H1 (cell line): ENCODE results near the gene DAW1. TPM values are rescaled to one million over a fixed set of nuclear protein-coding genes. Genes with fewer than 3 reads are reported as not detected.
"Not testable (repeated sequence)": the region's sequence is repeated elsewhere in the genome, so short reads cannot be mapped to it uniquely, and the experiment has no call there.

Experiments used
- CTCF ChIA-PET: fragments of 300-600 bp; sonication (Branson Sonifier 250); formaldehyde crosslinking; loops from one replicate; lab custom pipeline; 2021; ENCODE audit not compliant: partially characterized antibody; lab: Charles Lee
- POLR2A ChIA-PET: fragments of 300-600 bp; sonication (Branson Sonifier 250); formaldehyde crosslinking; loops from one replicate; lab custom pipeline; 2021; ENCODE audit warnings: inconsistent platforms; ENCODE audit not compliant: partially characterized antibody; lab: Charles Lee
- DNase-seq, 2 experiments: peaks; one replicate each; pipeline versions ENCODE4 v3.0.0 to v3.0.0-alpha.2; 2010 to 2022; ENCODE audit warnings: low spot score in 2 of 2, low read depth in 1 of 2, mixed read lengths in 1 of 2
- FAIRE-seq: peaks from 2 replicates; lab custom pipeline; 2011; peaks lifted over from hg19 to GRCh38; lab: Jason Lieb, UNC
- H2AFZ ChIP-seq: 2 replicates; pipeline ENCODE4 v1.8.1; 2012; ENCODE audit warnings: low read length, inconsistent platforms
- H2AK5ac ChIP-seq: 2 replicates; pipeline ENCODE4 v1.6.1; 2013; ENCODE audit warnings: low read depth, low read length
- H2BK120ac ChIP-seq: replicated peaks from 2 replicates; pipeline ENCODE3; 2013; ENCODE audit warnings: low read depth, low read length, inconsistent platforms
- H2BK12ac ChIP-seq: 2 replicates; pipeline ENCODE4 v1.6.1; 2013; ENCODE audit warnings: low read depth, low read length
- H2BK15ac ChIP-seq: 2 replicates; pipeline ENCODE4 v1.6.1; 2013; ENCODE audit warnings: low read length
- H2BK20ac ChIP-seq: 2 replicates; pipeline ENCODE4 v1.6.1; 2013; ENCODE audit warnings: low read length
- H2BK5ac ChIP-seq: 2 replicates; pipeline ENCODE4 v1.6.1; 2013; ENCODE audit warnings: low read depth, low read length
- H3K14ac ChIP-seq: 2 replicates; pipeline ENCODE4 v1.6.1; 2013; ENCODE audit warnings: inconsistent platforms; ENCODE audit not compliant: insufficient read length
- H3K18ac ChIP-seq: 2 replicates; pipeline ENCODE4 v1.6.1; 2013; ENCODE audit warnings: low read length; ENCODE audit errors: extremely low read depth
- H3K23ac ChIP-seq: 2 replicates; pipeline ENCODE4 v1.6.1; 2013; ENCODE audit warnings: inconsistent platforms; ENCODE audit not compliant: insufficient read length
- H3K23me2 ChIP-seq: 2 replicates; pipeline ENCODE4 v1.6.1; 2013; ENCODE audit warnings: low read depth, low read length
- H3K27ac ChIP-seq: 2 replicates; pipeline ENCODE4 v1.6.1; 2011; ENCODE audit warnings: low read depth, low read length, inconsistent platforms
- H3K27me3 ChIP-seq, 4 experiments: replicated peaks in 1 of 4; 1 replicate in 1 of 4; 2 replicates in 3 of 4; pipeline versions ENCODE4 v1.6.1 to v1.8.1; 2011 to 2013; ENCODE audit warnings: low read length in 3 of 4, mild to moderate bottlenecking in 3 of 4, inconsistent platforms in 2 of 4, mixed read lengths in 2 of 4, moderate library complexity in 1 of 4; ENCODE audit not compliant: control insufficient read depth in 3 of 4, insufficient read depth in 3 of 4; ENCODE audit errors: extremely low read depth in 1 of 4
- H3K36me3 ChIP-seq, 4 experiments: 2 replicates each; pipeline versions ENCODE4 v1.6.1 to v1.8.1; 2011 to 2013; ENCODE audit warnings: mild to moderate bottlenecking in 4 of 4, low read length in 3 of 4, moderate library complexity in 2 of 4, control low read depth in 1 of 4, inconsistent platforms in 1 of 4; ENCODE audit not compliant: insufficient read depth in 4 of 4, control insufficient read depth in 2 of 4
- H3K4ac ChIP-seq: replicated peaks from 2 replicates; pipeline ENCODE3; 2013; ENCODE audit warnings: low read length, low read depth, mixed read lengths, inconsistent platforms; ENCODE audit not compliant: insufficient read length
- H3K4me1 ChIP-seq, 4 experiments: replicated peaks in 1 of 4; 1 replicate in 1 of 4; 2 replicates in 3 of 4; pipeline versions ENCODE4 v1.6.1 to v1.8.1; 2011 to 2013; ENCODE audit warnings: low read length in 3 of 4, inconsistent platforms in 2 of 4, mixed read lengths in 1 of 4; ENCODE audit not compliant: insufficient read depth in 4 of 4, control insufficient read depth in 3 of 4
- H3K4me2 ChIP-seq, 2 experiments: 2 replicates each; pipeline versions ENCODE4 v1.6.1 to v1.8.1; 2011 to 2013; ENCODE audit warnings: low read depth in 2 of 2, low read length in 2 of 2, control low read depth in 1 of 2, inconsistent platforms in 1 of 2, mild to moderate bottlenecking in 1 of 2; ENCODE audit not compliant: insufficient read depth in 1 of 2
- H3K4me3 ChIP-seq, 4 experiments: fragments of 200-600, 300-600 bp in 1 of 4; sonication (generic), shearing (Covaris generic), sonication (Bioruptor Twin) in 1 of 4; 2 replicates each; pipeline versions ENCODE4 v1.5.1 to v1.8.1; 2011 to 2016; ENCODE audit warnings: low read length in 4 of 4, low read depth in 3 of 4, control low read depth in 2 of 4, inconsistent platforms in 2 of 4, mild to moderate bottlenecking in 2 of 4, mixed read lengths in 1 of 4, moderate library complexity in 1 of 4; ENCODE audit not compliant: insufficient read depth in 2 of 4; ENCODE audit errors: extremely low read depth in 1 of 4
- H3K56ac ChIP-seq: replicated peaks from 2 replicates; pipeline ENCODE3; 2013; ENCODE audit warnings: low read depth, mild to moderate bottlenecking, mixed read lengths, low read length, inconsistent platforms; ENCODE audit not compliant: insufficient read length
- H3K79me1 ChIP-seq: 2 replicates; pipeline ENCODE4 v1.6.1; 2013; ENCODE audit warnings: low read depth, low read length, control low read depth
- H3K79me2 ChIP-seq, 2 experiments: 2 replicates each; pipeline versions ENCODE4 v1.6.1 to v1.8.1; 2012 to 2013; ENCODE audit warnings: low read length in 2 of 2, mild to moderate bottlenecking in 2 of 2, inconsistent platforms in 1 of 2; ENCODE audit not compliant: insufficient read depth in 2 of 2, control insufficient read depth in 1 of 2
- H3K9ac ChIP-seq, 4 experiments: replicated peaks in 1 of 4; 1 replicate in 1 of 4; 2 replicates in 3 of 4; pipeline versions ENCODE4 v1.6.1 to v1.8.1; 2011 to 2013; ENCODE audit warnings: low read depth in 3 of 4, low read length in 3 of 4, control low read depth in 2 of 4, mild to moderate bottlenecking in 2 of 4, moderate library complexity in 2 of 4, inconsistent platforms in 1 of 4; ENCODE audit errors: extremely low read depth in 1 of 4
- H3K9me3 ChIP-seq, 2 experiments: 2 replicates each; pipeline versions ENCODE4 v1.6.1 to v1.8.1; 2012 to 2013; ENCODE audit warnings: mild to moderate bottlenecking in 2 of 2, moderate library complexity in 2 of 2, control low read depth in 1 of 2, inconsistent platforms in 1 of 2, low read depth in 1 of 2, low read length in 1 of 2, mixed read lengths in 1 of 2; ENCODE audit not compliant: insufficient read depth in 2 of 2
- H4K20me1 ChIP-seq, 2 experiments: replicated peaks in 1 of 2; 2 replicates each; pipeline versions ENCODE3 to v1.8.1; 2011 to 2013; ENCODE audit warnings: inconsistent platforms in 2 of 2, low read length in 2 of 2, mild to moderate bottlenecking in 1 of 2; ENCODE audit not compliant: insufficient read depth in 2 of 2, control insufficient read depth in 1 of 2
- H4K5ac ChIP-seq: 2 replicates; pipeline ENCODE4 v1.6.1; 2013; ENCODE audit warnings: low read length, low read depth, mixed read lengths, inconsistent platforms; ENCODE audit not compliant: insufficient read length
- H4K8ac ChIP-seq: 2 replicates; pipeline ENCODE4 v1.8.0; 2013; ENCODE audit warnings: mild to moderate bottlenecking, moderate library complexity, low read length, inconsistent platforms; ENCODE audit not compliant: insufficient read depth; ENCODE audit errors: extremely low read depth
- H4K91ac ChIP-seq: replicated peaks from 2 replicates; pipeline ENCODE3; 2013; ENCODE audit warnings: low read length, mixed read lengths, inconsistent platforms; ENCODE audit not compliant: insufficient read length
- CBX5 ChIP-seq: fragments of 300-800, 300-1000 bp; sonication (generic); IDR thresholded peaks from 2 replicates; pipeline ENCODE4 v1.7.1; 2016; ENCODE audit warnings: antibody characterized with exemption, low read length, low read depth
- MAFK ChIP-seq: IDR thresholded peaks from 2 replicates; pipeline ENCODE4 v1.6.1; 2012; ENCODE audit warnings: low read depth, mild to moderate bottlenecking, improper control_type of control experiment, low read length
- RFX5 ChIP-seq: IDR thresholded peaks from 2 replicates; pipeline ENCODE4 v1.6.1; 2011; ENCODE audit warnings: low read depth, low read length, improper control_type of control experiment, borderline replicate concordance
- SP2 ChIP-seq: IDR thresholded peaks from 2 replicates; pipeline ENCODE4 v1.6.1; 2012; ENCODE audit warnings: mild to moderate bottlenecking, low read length, inconsistent platforms
- SRF ChIP-seq: IDR thresholded peaks from 2 replicates; pipeline ENCODE4 v1.6.1; 2011; ENCODE audit warnings: mild to moderate bottlenecking, low read depth, low read length, moderate library complexity
- WGBS, 2 experiments: shearing (Covaris generic) in 1 of 2; methylation state at CpG; one replicate each; pipeline versions ENCODE4 v1.1.6 to v1.1.7; 2013 to 2015; ENCODE audit warnings: low lambda C conversion rate in 2 of 2, mixed read lengths in 2 of 2, inconsistent platforms in 1 of 2, low coverage in 1 of 2, missing lambda C conversion rate in 1 of 2; ENCODE audit not compliant: insufficient replicate concordance in 2 of 2, insufficient coverage in 1 of 2, insufficient read length in 1 of 2; ENCODE audit errors: extremely low coverage in 1 of 2, missing lambda C conversion rate in 1 of 2; 5-methylcytosine and 5-hydroxymethylcytosine counted together
- polyA plus RNA-seq, 7 experiments: library from polyadenylated mRNA; depleted of rRNA in 3 of 7; stranded (reverse) in 5 of 7; unstranded in 2 of 7; fragments of >200 nt in 5 of 7; fragments of 200-250 nt in 2 of 7; gene quantifications; 1 replicate in 5 of 7; 2 replicates in 1 of 7; 4 replicates in 1 of 7; pipeline versions ENCODE4 v1.2.1 to v1.2.3, GENCODE V29; 2011 to 2013; ENCODE audit warnings: missing spikeins in 2 of 7, mixed read lengths in 2 of 7
- total RNA-seq: library from RNA; stranded (reverse); fragmentation: NEBNext Ultra II Directional; extraction: Animal tissue kit (Norgen Biotek cat#: 25700); gene quantifications from 2 replicates; pipeline ENCODE4 v1.2.1, GENCODE V29; 2021
- TF ChIP-seq, protein P1 (sequence below): IDR thresholded peaks from 2 replicates; pipeline ENCODE4 v1.6.1; 2012; ENCODE audit warnings: inconsistent platforms

DAW1 gene
- total and polyA plus RNA-seq, 2 of the 8 experiments (the other 6 are each of a cell fraction or from before 2014, with no cell fraction given): 0.44 to 1.4 TPM

DNA sequence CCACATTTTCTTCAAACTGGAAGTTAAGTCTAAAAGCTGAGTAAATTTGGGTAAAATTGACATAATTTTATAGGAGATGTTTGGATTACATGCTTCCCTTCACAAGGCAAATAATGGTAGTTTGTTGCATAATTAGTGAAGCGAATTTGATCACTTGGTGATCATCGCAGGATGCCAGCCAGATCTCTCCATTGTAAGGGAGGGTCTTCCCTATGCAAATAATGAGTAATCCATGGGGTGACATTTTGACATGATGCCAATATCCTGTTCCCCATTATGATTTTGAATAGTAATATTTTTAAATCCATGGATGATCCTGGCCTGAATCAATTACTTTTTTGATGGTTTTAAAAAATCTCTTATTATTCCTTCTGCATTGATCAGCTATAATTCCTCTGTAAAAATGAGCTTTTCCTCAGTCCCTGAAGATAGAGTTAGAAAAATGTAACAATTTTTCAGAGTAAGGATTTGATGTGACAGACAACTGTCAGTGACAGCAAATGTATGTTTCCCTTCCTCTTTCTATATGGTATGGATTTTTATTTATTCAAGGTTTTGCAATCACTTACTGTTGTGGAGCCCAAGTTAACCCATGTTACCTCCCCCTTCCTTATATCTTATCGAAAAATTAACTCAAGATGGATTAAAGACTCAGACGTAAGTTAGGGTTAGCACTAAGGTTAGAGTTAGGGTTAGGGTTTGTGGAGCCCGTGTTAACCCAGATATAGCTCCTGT, 36.3 kb upstream of the DAW1 start (continued):
- TF ChIP-seq MAFK (no peak), RFX5 (no peak), CBX5 (no peak), SRF (no peak), SP2 (no peak)
- TF ChIP-seq, protein P1, sequence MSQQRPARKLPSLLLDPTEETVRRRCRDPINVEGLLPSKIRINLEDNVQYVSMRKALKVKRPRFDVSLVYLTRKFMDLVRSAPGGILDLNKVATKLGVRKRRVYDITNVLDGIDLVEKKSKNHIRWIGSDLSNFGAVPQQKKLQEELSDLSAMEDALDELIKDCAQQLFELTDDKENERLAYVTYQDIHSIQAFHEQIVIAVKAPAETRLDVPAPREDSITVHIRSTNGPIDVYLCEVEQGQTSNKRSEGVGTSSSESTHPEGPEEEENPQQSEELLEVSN: no peak

DNA sequence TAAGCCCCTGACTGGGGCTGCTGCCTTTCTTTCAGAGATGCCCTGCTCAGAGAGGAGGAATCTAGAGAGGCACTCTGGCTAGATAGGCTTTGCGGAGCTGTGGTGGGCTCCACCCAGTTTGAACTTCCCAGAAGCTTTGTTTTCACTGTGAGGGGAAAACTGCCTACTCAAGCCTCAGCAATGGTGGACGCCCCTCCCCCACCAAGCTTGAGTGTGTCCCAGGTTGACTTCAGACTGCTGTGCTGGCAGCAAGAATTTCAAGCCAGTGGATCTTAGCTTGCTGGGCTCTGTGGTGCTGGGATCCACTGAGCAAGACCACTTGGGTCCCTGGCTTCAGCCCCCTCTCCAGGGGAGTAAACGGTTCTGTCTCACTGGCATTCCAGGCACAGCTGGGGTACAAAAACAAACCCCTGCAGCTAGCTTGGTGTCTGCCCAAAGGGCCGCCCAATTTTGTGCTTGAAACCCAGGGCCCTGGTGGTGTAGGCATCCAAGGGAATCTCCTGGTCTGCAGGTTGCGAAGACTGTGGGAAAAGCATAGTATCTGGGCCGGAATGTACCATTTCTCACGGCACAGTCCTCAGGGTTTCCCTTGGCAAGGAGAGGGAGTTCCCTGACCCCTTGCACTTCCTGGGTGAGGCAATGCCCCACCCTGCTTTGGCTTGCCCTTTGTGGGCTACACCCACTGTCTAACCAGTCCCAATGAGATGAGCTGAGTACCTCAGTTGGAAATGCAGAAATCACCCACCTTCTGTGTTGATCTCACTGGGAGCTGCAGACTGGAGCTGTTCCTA, 31.9 kb upstream of the DAW1 start:
- H2AK5ac ChIP-seq, H2BK12ac ChIP-seq, H3K56ac ChIP-seq, H3K79me1 ChIP-seq, H3K9ac ChIP-seq, H2BK5ac ChIP-seq, H2BK20ac ChIP-seq, FAIRE-seq, H3K23me2 ChIP-seq, H3K4me2 ChIP-seq, H3K9me3 ChIP-seq, H3K27ac ChIP-seq, H3K23ac ChIP-seq, H2BK15ac ChIP-seq, H2BK120ac ChIP-seq, H4K91ac ChIP-seq, H3K4me1 ChIP-seq, H4K20me1 ChIP-seq, H4K5ac ChIP-seq, DNase-seq, H4K8ac ChIP-seq, H3K79me2 ChIP-seq, H3K4me3 ChIP-seq, H3K27me3 ChIP-seq, H3K36me3 ChIP-seq, H3K4ac ChIP-seq, H3K14ac ChIP-seq: not testable (repeated sequence)
- 88% methylated on average over 6 of the region's 7 CpGs; no CpG with 5 or more reads in 1 of the 2 experiments for WGBS, 2 experiments
- ChIA-PET POLR2A (interaction anchor here (0.6 kb wide), 1 partner anchor 56 kb away, joined by 4 read pairs; no protein-coding TSS in a partner anchor), CTCF (interaction anchor here (1.1 to 3.2 kb wide), 3 partner anchors 23 to 190 kb away, joined by 3 to 9 read pairs (median 3); no protein-coding TSS in a partner anchor)
- H3K18ac ChIP-seq: 0 out of 2 replicates have a peak overlapping the region, but pooled peaks have one; percentile 60
- H2AFZ ChIP-seq: peak overlapping the region; percentile 73; the same call in 1 of the 2 replicates
